ENCODE results near the gene PAPOLA. TPM values are rescaled to one million over a fixed set of nuclear protein-coding genes. Genes with fewer than 3 reads are reported as not detected.

The PAPOLA gene
- total and polyA plus RNA-seq, 7 donors = 55.5 to 141 (median 91.7) TPM

DNA sequence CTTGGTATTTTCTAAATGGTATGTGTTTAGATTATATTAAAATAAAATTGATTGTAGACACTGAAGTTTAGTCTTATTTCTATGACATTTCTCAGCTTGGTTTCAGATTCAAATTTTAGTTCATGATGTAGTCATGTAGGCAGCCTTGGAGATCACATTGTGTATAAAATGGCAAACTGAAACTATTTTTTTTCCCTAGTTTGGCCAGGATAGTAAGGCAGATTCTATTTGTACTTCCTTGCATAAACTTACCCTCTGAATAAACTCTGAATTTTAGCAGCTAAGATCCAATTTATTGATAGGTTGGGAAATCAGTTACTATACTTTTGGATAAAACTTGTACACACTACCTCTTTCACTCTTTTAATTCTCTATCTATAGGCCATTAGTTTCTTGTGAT is 30.4 kb downstream of the PAPOLA start:
- ATAC-seq = no peak
- Histone ChIP-seq H3K36me3 (ENCODE audit: insufficient read depth in 1 of 2, low read depth in 1 of 2) (peaks cover 3 to 88% of the 10 kb centered on the region in 2 donors), H3K4me3 (no peak overlapping the region), H3K9me3 (no peaks in the 10 kb centered on the region), H3K27me3 (ENCODE audit: insufficient read depth in 3 of 3, low read length in 2 of 3) (no peaks in the 10 kb centered on the region), H3K27ac (no peak overlapping the region), H3K4me1 (no peaks in the 10 kb centered on the region)
- TF ChIP-seq, protein P1, sequence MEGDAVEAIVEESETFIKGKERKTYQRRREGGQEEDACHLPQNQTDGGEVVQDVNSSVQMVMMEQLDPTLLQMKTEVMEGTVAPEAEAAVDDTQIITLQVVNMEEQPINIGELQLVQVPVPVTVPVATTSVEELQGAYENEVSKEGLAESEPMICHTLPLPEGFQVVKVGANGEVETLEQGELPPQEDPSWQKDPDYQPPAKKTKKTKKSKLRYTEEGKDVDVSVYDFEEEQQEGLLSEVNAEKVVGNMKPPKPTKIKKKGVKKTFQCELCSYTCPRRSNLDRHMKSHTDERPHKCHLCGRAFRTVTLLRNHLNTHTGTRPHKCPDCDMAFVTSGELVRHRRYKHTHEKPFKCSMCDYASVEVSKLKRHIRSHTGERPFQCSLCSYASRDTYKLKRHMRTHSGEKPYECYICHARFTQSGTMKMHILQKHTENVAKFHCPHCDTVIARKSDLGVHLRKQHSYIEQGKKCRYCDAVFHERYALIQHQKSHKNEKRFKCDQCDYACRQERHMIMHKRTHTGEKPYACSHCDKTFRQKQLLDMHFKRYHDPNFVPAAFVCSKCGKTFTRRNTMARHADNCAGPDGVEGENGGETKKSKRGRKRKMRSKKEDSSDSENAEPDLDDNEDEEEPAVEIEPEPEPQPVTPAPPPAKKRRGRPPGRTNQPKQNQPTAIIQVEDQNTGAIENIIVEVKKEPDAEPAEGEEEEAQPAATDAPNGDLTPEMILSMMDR (IDR thresholded peaks at IDR 0.05) = no peak
- no peak for DNase-seq
- intact Hi-C loops (cut with DNase I) = loop anchor here in 1 of 2 donors (10.0 kb wide), 1 partner anchor 218 kb away; no protein-coding TSS in a partner anchor

DNA sequence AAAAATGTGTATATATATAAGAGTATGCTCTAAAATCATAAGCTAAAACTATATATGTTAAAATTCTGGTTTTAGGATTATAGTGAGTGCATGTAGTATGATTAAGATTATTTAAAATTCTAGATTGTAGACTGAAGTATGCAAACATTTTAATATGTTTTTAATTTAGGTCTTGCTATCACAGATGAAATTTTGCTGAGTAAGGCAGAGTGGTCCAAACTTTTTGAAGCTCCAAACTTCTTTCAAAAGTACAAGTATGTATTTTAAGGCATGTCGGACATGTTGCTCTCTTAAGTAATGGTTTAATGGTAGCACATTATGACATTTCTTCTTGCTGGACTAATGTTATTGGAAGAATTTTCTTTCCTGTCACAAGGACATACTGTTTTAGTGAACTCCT is 34.6 kb downstream of the PAPOLA start:
- Histone ChIP-seq H3K4me1 (no peaks in the 10 kb centered on the region), H3K9me3 (no peaks in the 10 kb centered on the region), H3K27ac (no peak overlapping the region), H3K4me3 (no peak overlapping the region), H3K27me3 (ENCODE audit: insufficient read depth in 3 of 3, low read length in 2 of 3) (no peaks in the 10 kb centered on the region), H3K36me3 (ENCODE audit: insufficient read depth in 1 of 2, low read depth in 1 of 2) (peaks cover under 1 to 87% of the 10 kb centered on the region in 2 donors)
- intact Hi-C loops (cut with DNase I) = loop anchor here in 1 of 2 donors (10.0 kb wide), 1 partner anchor 222 kb away; no protein-coding TSS in a partner anchor
- TF ChIP-seq, protein P1 (IDR thresholded peaks at IDR 0.05) = no peak
- no peak for ATAC-seq
- 95 to 97% (median 97%) methylated on average over 1 of the region's 1 CpG for WGBS, 3 donors
- DNase-seq = no peak

DNA sequence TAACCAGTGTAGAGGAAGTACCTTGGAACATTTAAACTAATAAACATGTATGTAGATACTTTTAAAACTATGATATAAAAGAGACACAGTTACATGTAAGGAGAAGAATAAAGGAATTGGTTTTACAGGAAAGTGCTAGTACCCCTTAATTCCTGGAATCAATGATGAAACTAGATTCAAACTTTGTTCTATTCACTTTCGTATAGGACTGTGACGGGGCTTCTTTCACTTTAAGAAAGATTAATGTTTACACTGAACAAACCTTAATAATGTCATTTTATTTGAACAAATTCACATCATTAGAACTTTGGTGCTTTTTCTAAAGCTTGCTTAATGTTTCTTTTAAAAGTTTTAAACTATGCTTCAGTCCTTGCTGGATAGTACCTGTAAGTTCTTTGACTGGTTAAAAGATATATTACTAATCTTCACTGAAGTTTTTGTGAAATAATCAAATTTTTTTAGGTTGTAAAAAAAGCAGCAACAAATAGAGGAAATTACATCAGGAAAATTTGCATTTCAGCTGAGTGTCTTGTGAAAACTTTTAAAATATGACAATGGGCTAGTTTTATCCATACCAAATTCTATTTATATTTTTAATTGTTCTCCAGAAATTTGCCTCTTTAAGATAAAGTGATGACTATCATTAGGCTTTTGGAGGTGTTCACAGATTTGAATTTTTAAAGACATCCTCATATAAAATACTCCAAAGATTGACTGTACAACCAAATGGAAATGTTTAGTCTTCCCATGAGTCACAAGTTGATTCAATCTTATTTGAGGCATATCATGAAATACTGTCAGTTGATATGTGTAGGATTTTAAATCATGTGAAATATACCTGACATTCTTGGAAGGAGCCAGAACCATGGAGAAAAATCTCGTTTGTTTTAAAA is 36.2 kb downstream of the PAPOLA start:
- intact Hi-C loops (cut with DNase I) = loop anchor here in 1 of 2 donors (10.0 kb wide), 1 partner anchor 224 kb away; no protein-coding TSS in a partner anchor
- ATAC-seq = no peak
- H3K36me3 ChIP-seq (ENCODE audit: insufficient read depth in 1 of 2, low read depth in 1 of 2) = peaks cover 0 to 87% of the 10 kb centered on the region in 2 donors
- WGBS, 3 donors = 70 to 92% (median 74%) methylated on average over 3 of the region's 3 CpGs
- H3K4me1 ChIP-seq = no peaks in the 10 kb centered on the region
- no peak overlapping the region for H3K27ac ChIP-seq
- TF ChIP-seq, protein P1 (IDR thresholded peaks at IDR 0.05) = no peak
- no peak for DNase-seq
- H3K27me3 ChIP-seq (ENCODE audit: insufficient read depth in 3 of 3, low read length in 2 of 3) = no peaks in the 10 kb centered on the region
- H3K9me3 ChIP-seq = no peaks in the 10 kb centered on the region
- no peak overlapping the region for H3K4me3 ChIP-seq

DNA sequence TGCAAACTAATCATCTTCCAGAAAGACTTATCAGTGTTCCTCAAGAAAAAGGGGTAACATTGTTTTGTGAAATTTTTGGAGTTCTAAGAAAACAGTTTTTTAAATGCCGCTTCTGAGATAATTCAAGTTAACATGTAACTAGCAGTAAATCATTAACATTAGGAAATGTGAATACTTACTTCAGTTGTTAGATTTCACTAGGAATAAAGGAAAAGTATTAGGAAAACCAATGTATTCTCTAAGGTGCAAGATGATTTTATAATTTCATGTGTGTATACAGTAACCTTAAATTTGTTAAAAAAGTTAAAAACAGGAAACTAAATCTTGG is 36.8 kb downstream of the PAPOLA start:
- no peak overlapping the region for H3K4me3 ChIP-seq
- H3K36me3 ChIP-seq (ENCODE audit: insufficient read depth in 1 of 2, low read depth in 1 of 2) = peaks cover 0 to 86% of the 10 kb centered on the region in 2 donors
- no peak for ATAC-seq
- H3K27ac ChIP-seq = no peak overlapping the region
- 93 to 96% (median 94%) methylated on average over 1 of the region's 1 CpG for WGBS, 3 donors
- H3K27me3 ChIP-seq (ENCODE audit: insufficient read depth in 3 of 3, low read length in 2 of 3) = no peaks in the 10 kb centered on the region
- no peaks in the 10 kb centered on the region for H3K9me3 ChIP-seq
- intact Hi-C loops (cut with DNase I) = loop anchor here in 1 of 2 donors (10.0 kb wide), 1 partner anchor 224 kb away; no protein-coding TSS in a partner anchor
- TF ChIP-seq, protein P1 (IDR thresholded peaks at IDR 0.05) = no peak
- H3K4me1 ChIP-seq = no peaks in the 10 kb centered on the region
- DNase-seq = no peak

Data from psoas muscle (tissue), 8 donors.